SK-N-SH (cell line): Measurements from ENCODE around the gene LAMTOR2. TPM values are rescaled to one million over a fixed set of nuclear protein-coding genes. Genes with fewer than 3 reads are reported as not detected.

Experiments
- CTCF ChIA-PET: fragments of 300-600, 350-600 bp; formaldehyde crosslinking; extraction: SDS; loops from one replicate; lab custom pipeline; 2021; lab: Yijun Ruan, JAX
- POLR2A ChIA-PET: fragments of 350-600 bp; sonication (Branson Sonifier 250); formaldehyde crosslinking; extraction: SDS; loops from one replicate; lab custom pipeline; 2020; ENCODE audit warnings: antibody characterized with exemption, inconsistent platforms; lab: Yijun Ruan, JAX
- DNase-seq: peaks from one replicate; pipeline ENCODE4 v3.0.0; 2012
- H2AFZ ChIP-seq: fragments of 200-600 bp; sonication (generic); 2 replicates; pipeline ENCODE4 v1.8.1; 2016; ENCODE audit warnings: antibody characterized with exemption, mild to moderate bottlenecking, low read depth
- H3F3A ChIP-seq: fragments of 200-600 bp; sonication (generic); replicated peaks from 2 replicates; pipeline ENCODE3; 2016; ENCODE audit warnings: antibody characterized with exemption, mild to moderate bottlenecking; ENCODE audit not compliant: insufficient read depth
- H3K27ac ChIP-seq, 2 experiments: fragments of 200-500 bp in 1 of 2; fragments of 200-600 bp in 1 of 2; sonication (Bioruptor generic) in 1 of 2; sonication (generic), shearing (Covaris generic) in 1 of 2; 2 replicates each; pipeline versions ENCODE4 v1.5.1 to v1.6.1; 2014 to 2016; ENCODE audit warnings: low read depth in 2 of 2, inconsistent platforms in 1 of 2, low read length in 1 of 2, mild to moderate bottlenecking in 1 of 2, mixed read lengths in 1 of 2
- H3K27me3 ChIP-seq: fragments of 200-600 bp; sonication (generic), shearing (Covaris generic); 2 replicates; pipeline ENCODE4 v1.6.1; 2016; ENCODE audit warnings: mixed run types; ENCODE audit not compliant: insufficient read depth
- H3K36me3 ChIP-seq, 2 experiments: fragments of 200-500 bp in 1 of 2; fragments of 200-600 bp in 1 of 2; sonication (Bioruptor generic) in 1 of 2; sonication (generic) in 1 of 2; replicated peaks in 1 of 2; 2 replicates each; pipeline versions ENCODE3 to v1.5.1; 2014 to 2016; ENCODE audit warnings: low read length in 1 of 2, mild to moderate bottlenecking in 1 of 2; ENCODE audit not compliant: insufficient read depth in 2 of 2, control insufficient read depth in 1 of 2
- H3K4me1 ChIP-seq, 2 experiments: fragments of 200-500 bp in 1 of 2; fragments of 200-600 bp in 1 of 2; sonication (Bioruptor generic) in 1 of 2; sonication (generic), shearing (Covaris generic) in 1 of 2; 2 replicates each; pipeline versions ENCODE4 v1.5.1 to v1.6.1; 2014 to 2016; ENCODE audit warnings: low read depth in 1 of 2, low read length in 1 of 2, mixed run types in 1 of 2; ENCODE audit not compliant: insufficient read depth in 2 of 2, control insufficient read depth in 1 of 2
- H3K4me2 ChIP-seq: fragments of 200-600 bp; sonication (generic), shearing (Covaris generic); 2 replicates; pipeline ENCODE4 v1.6.1; 2017; ENCODE audit warnings: mixed run types
- H3K4me3 ChIP-seq, 2 experiments: fragments of 200-500 bp in 1 of 2; fragments of 200-600 bp in 1 of 2; sonication (Bioruptor generic) in 1 of 2; sonication (generic), shearing (Covaris generic) in 1 of 2; 2 replicates each; pipeline versions ENCODE4 v1.5.1 to v1.8.1; 2014 to 2016; ENCODE audit warnings: low read depth in 2 of 2, inconsistent platforms in 1 of 2, low read length in 1 of 2, mild to moderate bottlenecking in 1 of 2, mixed read lengths in 1 of 2, moderate library complexity in 1 of 2
- H3K79me2 ChIP-seq: fragments of 200-600 bp; sonication (generic); 2 replicates; pipeline ENCODE4 v1.8.1; 2017; ENCODE audit warnings: mild to moderate bottlenecking; ENCODE audit not compliant: insufficient read depth
- H3K9ac ChIP-seq: fragments of 200-600 bp; sonication (generic); 2 replicates; pipeline ENCODE4 v1.6.1; 2017; ENCODE audit warnings: mixed run types
- H3K9me2 ChIP-seq: fragments of 200-600 bp; sonication (generic); 2 replicates; pipeline ENCODE4 v1.6.1; 2017; ENCODE audit warnings: mixed run types
- H3K9me3 ChIP-seq: fragments of 200-600 bp; sonication (generic); 2 replicates; pipeline ENCODE4 v1.6.1; 2017; ENCODE audit warnings: mixed run types, mild to moderate bottlenecking, moderate library complexity
- H4K20me1 ChIP-seq: fragments of 200-600 bp; sonication (generic); 2 replicates; pipeline ENCODE4 v1.6.1; 2017; ENCODE audit warnings: mild to moderate bottlenecking, mixed run types; ENCODE audit not compliant: insufficient read depth
- FOXJ3 ChIP-seq: sonication (generic); formaldehyde crosslinking; IDR thresholded peaks from 2 replicates; pipeline ENCODE4 v1.5.1; 2020; ENCODE audit warnings: mild to moderate bottlenecking, missing genetic modification reagents
- FOXM1 ChIP-seq: IDR thresholded peaks from 2 replicates; pipeline ENCODE4 v1.4.0; 2012; ENCODE audit warnings: low read depth, mild to moderate bottlenecking
- GATA2 ChIP-seq: sonication (generic); formaldehyde crosslinking; IDR thresholded peaks from 2 replicates; pipeline ENCODE4 v1.5.0; 2020; ENCODE audit warnings: mild to moderate bottlenecking, missing genetic modification reagents
- JUND ChIP-seq: IDR thresholded peaks from 2 replicates; pipeline ENCODE4 v1.4.0; 2012
- MAX ChIP-seq: IDR thresholded peaks from 2 replicates; pipeline ENCODE4 v1.4.0; 2012; ENCODE audit warnings: low read depth
- MEF2A ChIP-seq: IDR thresholded peaks from 2 replicates; pipeline ENCODE4 v1.4.0; 2012; ENCODE audit warnings: low read depth, borderline replicate concordance
- NRF1 ChIP-seq: IDR thresholded peaks from 2 replicates; pipeline ENCODE4 v1.6.1; 2012; ENCODE audit warnings: low read depth, mild to moderate bottlenecking, low read length
- PBX3 ChIP-seq: IDR thresholded peaks from 2 replicates; pipeline ENCODE4; 2012
- POLR2AphosphoS5 ChIP-seq: IDR thresholded peaks from 2 replicates; pipeline ENCODE4 v1.6.1; 2012; ENCODE audit warnings: low read depth, low read length
- RAD21 ChIP-seq: IDR thresholded peaks from 2 replicates; pipeline ENCODE4 v1.6.1; 2012; ENCODE audit warnings: mild to moderate bottlenecking, low read length
- REST ChIP-seq: IDR thresholded peaks from 2 replicates; pipeline ENCODE4 v1.6.1; 2012; ENCODE audit warnings: mild to moderate bottlenecking, low read depth, low read length, moderate library complexity
- RFX5 ChIP-seq: IDR thresholded peaks from 2 replicates; pipeline ENCODE4 v1.6.1; 2012; ENCODE audit warnings: mild to moderate bottlenecking, improper control_type of control experiment, low read length
- RXRA ChIP-seq: IDR thresholded peaks from 2 replicates; pipeline ENCODE4 v1.4.0; 2012; ENCODE audit warnings: low read depth, mild to moderate bottlenecking, borderline replicate concordance
- SMC3 ChIP-seq: IDR thresholded peaks from 2 replicates; pipeline ENCODE4 v1.6.1; 2012; ENCODE audit warnings: low read depth, low read length, improper control_type of control experiment
- TAF1 ChIP-seq: IDR thresholded peaks from 2 replicates; pipeline ENCODE4 v1.6.1; 2012; ENCODE audit warnings: low read depth, mild to moderate bottlenecking, low read length, moderate library complexity, borderline replicate concordance
- TCF12 ChIP-seq: IDR thresholded peaks from 2 replicates; pipeline ENCODE4 v1.4.0; 2012
- USF1 ChIP-seq: IDR thresholded peaks from 2 replicates; pipeline ENCODE4 v1.4.0; 2012; ENCODE audit warnings: low read depth, borderline replicate concordance
- USF2 ChIP-seq: fragments of 150-350 bp; IDR thresholded peaks from 2 replicates; pipeline ENCODE4 v1.6.1; 2017; ENCODE audit warnings: antibody characterized with exemption, low read length, low read depth, borderline replicate concordance
- YY1 ChIP-seq: IDR thresholded peaks from 2 replicates; pipeline ENCODE4 v1.4.0; 2012; ENCODE audit warnings: low read depth, mild to moderate bottlenecking
- ZBTB33 ChIP-seq: IDR thresholded peaks from 2 replicates; pipeline ENCODE4 v1.4.0; 2012; ENCODE audit warnings: low read depth, borderline replicate concordance
- WGBS: methylation state at CpG from one replicate; pipeline ENCODE4 v1.1.6; 2017; ENCODE audit warnings: low lambda C conversion rate; 5-methylcytosine and 5-hydroxymethylcytosine counted together
- polyA plus RNA-seq, 3 experiments: library from polyadenylated mRNA; depleted of rRNA; stranded (reverse); fragments of >200 nt; gene quantifications; 2 replicates each; pipeline ENCODE4 v1.2.3, GENCODE V29; 2012
- TF ChIP-seq, protein P1 (sequence below): fragments of 200-600 bp; sonication (generic); IDR thresholded peaks from 2 replicates; pipeline ENCODE4 v1.6.1; 2017; ENCODE audit warnings: antibody characterized with exemption, mild to moderate bottlenecking, moderate library complexity
- TF ChIP-seq, protein P2 (sequence below): fragments of 150-350 bp; IDR thresholded peaks from 2 replicates; pipeline ENCODE4 v1.6.1; 2016; ENCODE audit warnings: mild to moderate bottlenecking, low read depth, low read length

LAMTOR2 gene
- polyA plus RNA-seq, 1 of the 3 experiments (the other 2 are of a cell fraction) = 230 TPM

GRCh38 chr1:156103521-156103947, 49.0 kb downstream of the LAMTOR2 start:
- peak overlapping the region; percentile 77 to 99 for H3K27ac ChIP-seq
- peaks cover 58 to 63% of the 10 kb centered on the region in 2 experiments for H3K4me1 ChIP-seq
- H3K36me3 ChIP-seq = no peaks in the 10 kb centered on the region
- peak overlapping the region; percentile 73 for H3K4me2 ChIP-seq
- no peaks in the 10 kb centered on the region for H3K27me3 ChIP-seq
- CTCF ChIA-PET = interaction anchor here (0.8 to 29.6 kb wide), 4 partner anchors 12 to 121 kb away, joined by 3 to 1559 read pairs (median 12); partner anchors contain the start of gene LMNA
- WGBS = 57% methylated on average over 6 of the region's 9 CpGs
- H3K79me2 ChIP-seq = peaks cover 42% of the 10 kb centered on the region
- no peaks in the 10 kb centered on the region for H4K20me1 ChIP-seq
- H3K9me2 ChIP-seq = no peaks in the 10 kb centered on the region
- no peaks in the 10 kb centered on the region for H3K9me3 ChIP-seq
- H3K4me3 ChIP-seq = no peak overlapping the region
- peak overlapping the region; percentile 89 for H3K9ac ChIP-seq
- peaks cover 51% of the 10 kb centered on the region for H3F3A ChIP-seq
- POLR2A ChIA-PET = interaction anchor here (0.8 to 1.9 kb wide), 3 partner anchors 10 to 21 kb away, joined by 3 to 6 read pairs (median 4); partner anchors contain the start of gene LMNA
- no peak overlapping the region for H2AFZ ChIP-seq
- DNase-seq = peak; percentile 61
- TF ChIP-seq RFX5 = no peak
- TF ChIP-seq FOXJ3 (CRISPR knock-in tag) = no peak
- peak; percentile 54 for TF ChIP-seq JUND
- no peak for TF ChIP-seq FOXM1
- no peak for TF ChIP-seq SMC3
- no peak for TF ChIP-seq USF1
- TF ChIP-seq RXRA = no peak
- TF ChIP-seq PBX3 = peak; percentile 34; the same call in 1 of the 2 replicates
- TF ChIP-seq RAD21 = no peak
- no peak for TF ChIP-seq USF2
- no peak for TF ChIP-seq GATA2 (CRISPR knock-in tag)
- no peak for TF ChIP-seq NRF1
- no peak for TF ChIP-seq ZBTB33
- TF ChIP-seq REST = no peak
- TF ChIP-seq MAX = 0 out of 2 replicates have a peak, but pooled peaks have one; percentile 16
- TF ChIP-seq, protein P1, sequence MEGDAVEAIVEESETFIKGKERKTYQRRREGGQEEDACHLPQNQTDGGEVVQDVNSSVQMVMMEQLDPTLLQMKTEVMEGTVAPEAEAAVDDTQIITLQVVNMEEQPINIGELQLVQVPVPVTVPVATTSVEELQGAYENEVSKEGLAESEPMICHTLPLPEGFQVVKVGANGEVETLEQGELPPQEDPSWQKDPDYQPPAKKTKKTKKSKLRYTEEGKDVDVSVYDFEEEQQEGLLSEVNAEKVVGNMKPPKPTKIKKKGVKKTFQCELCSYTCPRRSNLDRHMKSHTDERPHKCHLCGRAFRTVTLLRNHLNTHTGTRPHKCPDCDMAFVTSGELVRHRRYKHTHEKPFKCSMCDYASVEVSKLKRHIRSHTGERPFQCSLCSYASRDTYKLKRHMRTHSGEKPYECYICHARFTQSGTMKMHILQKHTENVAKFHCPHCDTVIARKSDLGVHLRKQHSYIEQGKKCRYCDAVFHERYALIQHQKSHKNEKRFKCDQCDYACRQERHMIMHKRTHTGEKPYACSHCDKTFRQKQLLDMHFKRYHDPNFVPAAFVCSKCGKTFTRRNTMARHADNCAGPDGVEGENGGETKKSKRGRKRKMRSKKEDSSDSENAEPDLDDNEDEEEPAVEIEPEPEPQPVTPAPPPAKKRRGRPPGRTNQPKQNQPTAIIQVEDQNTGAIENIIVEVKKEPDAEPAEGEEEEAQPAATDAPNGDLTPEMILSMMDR = no peak
- no peak for TF ChIP-seq TAF1
- TF ChIP-seq, protein P2, sequence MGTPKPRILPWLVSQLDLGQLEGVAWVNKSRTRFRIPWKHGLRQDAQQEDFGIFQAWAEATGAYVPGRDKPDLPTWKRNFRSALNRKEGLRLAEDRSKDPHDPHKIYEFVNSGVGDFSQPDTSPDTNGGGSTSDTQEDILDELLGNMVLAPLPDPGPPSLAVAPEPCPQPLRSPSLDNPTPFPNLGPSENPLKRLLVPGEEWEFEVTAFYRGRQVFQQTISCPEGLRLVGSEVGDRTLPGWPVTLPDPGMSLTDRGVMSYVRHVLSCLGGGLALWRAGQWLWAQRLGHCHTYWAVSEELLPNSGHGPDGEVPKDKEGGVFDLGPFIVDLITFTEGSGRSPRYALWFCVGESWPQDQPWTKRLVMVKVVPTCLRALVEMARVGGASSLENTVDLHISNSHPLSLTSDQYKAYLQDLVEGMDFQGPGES = no peak
- peak; percentile 66 for TF ChIP-seq TCF12
- no peak for TF ChIP-seq POLR2AphosphoS5
- no peak for TF ChIP-seq YY1
- no peak for TF ChIP-seq MEF2A
